HepG2 (cell line): Measurements from ENCODE around the gene UCN2. TPM values are rescaled to one million over a fixed set of nuclear protein-coding genes. Genes with fewer than 3 reads are reported as not detected.

Experiments
- ATAC-seq: fragments of 200-7000 bp; cut with Tn5 transposase; 3 replicates; pipeline ENCODE4 v1.9.1; 2020; ENCODE audit warnings: mild to moderate bottlenecking, moderate library complexity
- BruUV-seq: library from RNA; stranded (reverse); fragments of 400-500 nt; replicated peaks from 2 replicates; lab custom pipeline; 2021; lab: Mats Ljungman, UMichigan
- CTCF ChIA-PET: fragments of 300-600 bp; formaldehyde crosslinking; extraction: SDS; loops from one replicate; lab custom pipeline; 2021; ENCODE audit warnings: low total read pairs, inconsistent platforms, low intra/inter-chr PET ratio; lab: Yijun Ruan, JAX
- POLR2A ChIA-PET: fragments of 350-600 bp; sonication (Branson Sonifier 250); formaldehyde crosslinking; loops from one replicate; lab custom pipeline; 2020; ENCODE audit warnings: antibody characterized with exemption, inconsistent platforms; lab: Yijun Ruan, JAX
- DNase-seq: peaks from one replicate; pipeline ENCODE4 v3.0.0-alpha.2; 2015; ENCODE audit warnings: low spot score
- FAIRE-seq: peaks from 3 replicates; lab custom pipeline; 2011; peaks lifted over from hg19 to GRCh38; lab: Jason Lieb, UNC
- H2AFZ ChIP-seq: one replicate; pipeline ENCODE4 v1.6.1; 2011; ENCODE audit warnings: low read length, inconsistent platforms
- H3K27ac ChIP-seq: fragments of 300-600 bp; 3 replicates; pipeline ENCODE4 v1.8.0; 2011; ENCODE audit warnings: mixed run types, mild to moderate bottlenecking, mixed read lengths, low read length, inconsistent platforms; ENCODE audit not compliant: insufficient read depth; ENCODE audit errors: extremely low read length
- H3K27me3 ChIP-seq, 2 experiments: fragments of 200-600 bp in 1 of 2; 2 replicates in 1 of 2; 3 replicates in 1 of 2; pipeline versions ENCODE4 v1.6.0 to v1.8.0; 2011; ENCODE audit warnings: low read length in 2 of 2, mild to moderate bottlenecking in 2 of 2, moderate library complexity in 2 of 2, inconsistent platforms in 1 of 2; ENCODE audit not compliant: insufficient read depth in 2 of 2, control insufficient read depth in 1 of 2
- H3K36me3 ChIP-seq, 2 experiments: fragments of 200-600 bp in 1 of 2; replicated peaks in 1 of 2; 2 replicates in 1 of 2; 3 replicates in 1 of 2; pipeline versions ENCODE4 v1.5.1 to v1.8.0; 2011; ENCODE audit warnings: low read length in 2 of 2, inconsistent platforms in 1 of 2; ENCODE audit not compliant: insufficient read depth in 2 of 2, control insufficient read depth in 1 of 2
- H3K4me1 ChIP-seq: 2 replicates; pipeline ENCODE4 v1.5.1; 2012; ENCODE audit warnings: low read length, inconsistent platforms; ENCODE audit not compliant: insufficient read depth
- H3K4me2 ChIP-seq: 2 replicates; pipeline ENCODE4 v1.6.0; 2011; ENCODE audit warnings: low read depth, low read length, inconsistent platforms
- H3K4me3 ChIP-seq, 3 experiments: fragments of 200-600 bp in 1 of 3; sonication (generic), shearing (Covaris generic) in 1 of 3; replicated peaks in 1 of 3; 2 replicates each; pipeline ENCODE4 v1.5.1; 2011 to 2016; ENCODE audit warnings: low read length in 3 of 3, inconsistent platforms in 2 of 3, low read depth in 2 of 3, mild to moderate bottlenecking in 2 of 3, control low read depth in 1 of 3, mixed read lengths in 1 of 3; ENCODE audit not compliant: insufficient read depth in 1 of 3
- H3K79me2 ChIP-seq: one replicate; pipeline ENCODE4 v1.6.1; 2011; ENCODE audit warnings: low read length, inconsistent platforms; ENCODE audit not compliant: insufficient read depth
- H3K9ac ChIP-seq: 2 replicates; pipeline ENCODE4 v1.6.0; 2011; ENCODE audit warnings: mild to moderate bottlenecking, low read depth, low read length, inconsistent platforms; ENCODE audit not compliant: insufficient read depth
- H3K9me3 ChIP-seq: 2 replicates; pipeline ENCODE4 v1.5.1; 2012; ENCODE audit warnings: mild to moderate bottlenecking, low read length
- H4K20me1 ChIP-seq: 2 replicates; pipeline ENCODE4 v1.6.0; 2011; ENCODE audit warnings: inconsistent platforms, mild to moderate bottlenecking, low read length, moderate library complexity; ENCODE audit not compliant: insufficient read depth
- KLF16 ChIP-seq, 2 experiments: sonication (generic) in 1 of 2; formaldehyde crosslinking in 1 of 2; IDR thresholded peaks; 2 replicates each; pipeline versions ENCODE4 v1.6.1 to v1.8.0; 2016 to 2023; ENCODE audit warnings: missing genetic modification reagents in 2 of 2, missing compliant biosample characterization in 1 of 2
- MED13 ChIP-seq: sonication (generic); formaldehyde crosslinking; IDR thresholded peaks from 2 replicates; pipeline ENCODE4 v1.5.0; 2020; ENCODE audit warnings: missing genetic modification reagents
- SIN3A ChIP-seq: IDR thresholded peaks from 2 replicates; pipeline ENCODE4 v1.6.1; 2011; ENCODE audit warnings: low read depth, mild to moderate bottlenecking, control low read depth, low read length, borderline replicate concordance
- SPEN ChIP-seq: sonication (generic); formaldehyde crosslinking; IDR thresholded peaks from 2 replicates; pipeline ENCODE4 v1.5.1; 2020; ENCODE audit warnings: low read depth, mild to moderate bottlenecking, missing genetic modification reagents
- ZNF280B ChIP-seq: sonication (generic); formaldehyde crosslinking; IDR thresholded peaks from 2 replicates; pipeline ENCODE4 v1.5.0; 2020; ENCODE audit warnings: missing genetic modification reagents, mild to moderate bottlenecking, borderline replicate concordance
- WGBS: methylation state at CpG from one replicate; pipeline ENCODE4 v1.1.6; 2017; ENCODE audit warnings: low lambda C conversion rate; 5-methylcytosine and 5-hydroxymethylcytosine counted together
- in situ Hi-C: cut with HindIII; loops from 2 replicates; pipeline ENCODE4 v1.10.0; 2017; ENCODE audit warnings: low pct_unique_long_range_greater_than_20kb; ENCODE audit not compliant: extremely low pct_ligation_motif_present
- intact Hi-C: fragments of 100-400 bp; cut with micrococcal nuclease; formaldehyde crosslinking; loops from one replicate; pipeline ENCODE4 v1.10.0; 2022; ENCODE audit not compliant: unreplicated experiment
- polyA plus RNA-seq, 8 experiments: library from polyadenylated mRNA; depleted of rRNA in 3 of 8; stranded (reverse) in 7 of 8; unstranded in 1 of 8; fragments of >200 nt; fragmentation: Illumina TruSeq in 4 of 8; extraction: Trizol in 4 of 8; gene quantifications; 2 replicates each; pipeline versions ENCODE4 v1.2.1 to v1.2.3, GENCODE V29; 2011 to 2016; ENCODE audit warnings: low read depth in 4 of 8, missing spikeins in 1 of 8, mixed read lengths in 1 of 8; ENCODE audit not compliant: insufficient read depth in 1 of 8
- total RNA-seq, 5 experiments: library from RNA; depleted of rRNA; stranded (reverse); fragments of >200 nt; fragmentation: Illumina TruSeq; extraction: Trizol; gene quantifications; 2 replicates each; pipeline ENCODE4 v1.2.3, GENCODE V29; 2016; ENCODE audit warnings: low read depth in 1 of 5

The UCN2 gene
- total and polyA plus RNA-seq, 2 of the 13 experiments (the other 11 are each of a cell fraction or from before 2014, with no cell fraction given): 0.07 to 1.5 TPM

- ChIA-PET POLR2A (interaction anchor here (1.2 kb wide), 1 partner anchor 33 kb away, joined by 3 read pairs; the partner anchor contains the start of gene SLC26A6), CTCF (no interaction called here)
- DNase-seq (no peak), ATAC-seq (no peak), FAIRE-seq (no peak)
- H3K36me3 ChIP-seq: peaks cover 52 to 84% of the 10 kb centered on the region in 2 experiments
- H3K79me2 ChIP-seq: no peaks in the 10 kb centered on the region
- H3K27ac ChIP-seq: no peak overlapping the region
- H3K27me3 ChIP-seq: no peaks in the 10 kb centered on the region
- in situ Hi-C loops: no loop called here
- peaks cover 27% of the 10 kb centered on the region for H3K4me1 ChIP-seq
- H3K4me3 ChIP-seq: no peak overlapping the region
- H3K9me3 ChIP-seq: no peaks in the 10 kb centered on the region
- H3K9ac ChIP-seq: no peak overlapping the region
- TF ChIP-seq ZNF280B (CRISPR knock-in tag) (no peak), SIN3A (no peak), SPEN (no peak), MED13 (CRISPR knock-in tag) (no peak), KLF16 (CRISPR knock-in tag; IDR thresholded peaks at IDR 0.05) (no peak)
- H3K4me2 ChIP-seq: no peak overlapping the region
- intact Hi-C loops: no loop called here
- BruUV-seq: no TSS peak
- H2AFZ ChIP-seq: no peak overlapping the region
- WGBS: 100% methylated on average over 2 of the region's 2 CpGs
- peaks cover 14% of the 10 kb centered on the region; the same call in 1 of the 2 replicates for H4K20me1 ChIP-seq
Observed at GRCh38 chr3:48601622-48601994, 38.0 kb upstream of the UCN2 start.
